T-helper 1 cell (primary cell): ENCODE data around the gene LIX1L.

ENCODE experiments used
- DNase-seq, 5 donors: peaks; one replicate each; pipeline ENCODE4 v3.0.0-alpha.2; 2012 to 2020

LIX1L gene

GRCh38 chr1:145985502-145986439 lies 28.0 kb upstream of the LIX1L start:
- DNase-seq: no peak

- no peak for DNase-seq
These were observed 27.3 kb upstream of the LIX1L start for GRCh38 chr1:145985129-145985501.

- DNase-seq: peak in 2 of 5 donors; percentile 28 to 36
These were observed 26.4 kb upstream of the LIX1L start for GRCh38 chr1:145983960-145984830.

- DNase-seq: no peak
These were observed 25.4 kb upstream of the LIX1L start for GRCh38 chr1:145983206-145983675.

- DNase-seq: no peak
These were observed 24.4 kb upstream of the LIX1L start for GRCh38 chr1:145982010-145982723.

GRCh38 chr1:145980457-145980994 lies 22.7 kb upstream of the LIX1L start:
- DNase-seq: no peak

GRCh38 chr1:145979746-145980456 lies 22.1 kb upstream of the LIX1L start:
- DNase-seq: peak in 1 of 5 donors; percentile 78

- DNase-seq: peak; percentile 54 to 96 (median 71)
These were observed 21.3 kb upstream of the LIX1L start for GRCh38 chr1:145978854-145979745.

- DNase-seq: no peak
These were observed 20.6 kb upstream of the LIX1L start for GRCh38 chr1:145978471-145978853.

- peak; percentile 48 to 87 (median 59) for DNase-seq
These were observed 20.0 kb upstream of the LIX1L start for GRCh38 chr1:145977486-145978470.

GRCh38 chr1:145977016-145977415 lies 19.2 kb upstream of the LIX1L start:
- DNase-seq: no peak

GRCh38 chr1:145975216-145975615 lies 17.4 kb upstream of the LIX1L start:
- no peak for DNase-seq

- no peak for DNase-seq
These were observed 16.9 kb upstream of the LIX1L start for GRCh38 chr1:145974721-145975120.

GRCh38 chr1:145972580-145972979 lies 14.8 kb upstream of the LIX1L start:
- no peak for DNase-seq

GRCh38 chr1:145967288-145967687 lies 9.5 kb upstream of the LIX1L start:
- DNase-seq: no peak

- DNase-seq: no peak
These were observed 7.4 kb upstream of the LIX1L start for GRCh38 chr1:145965119-145965744.

GRCh38 chr1:145964328-145965118 lies 6.7 kb upstream of the LIX1L start, which contains the start of the genes ANKRD34A and POLR3GL:
TSS of gene ANKRD34A (minus strand) at chr1:145964575. CDS start at chr1:145961759, 2,816 bp downstream.
TSS of gene POLR3GL (plus strand) at chr1:145964690. CDS start at chr1:145974866, 10,176 bp downstream.
- peak; percentile 79 to 93 (median 86) for DNase-seq
